ENCODE data around the gene TSHZ1.

TSHZ1 gene

DNA sequence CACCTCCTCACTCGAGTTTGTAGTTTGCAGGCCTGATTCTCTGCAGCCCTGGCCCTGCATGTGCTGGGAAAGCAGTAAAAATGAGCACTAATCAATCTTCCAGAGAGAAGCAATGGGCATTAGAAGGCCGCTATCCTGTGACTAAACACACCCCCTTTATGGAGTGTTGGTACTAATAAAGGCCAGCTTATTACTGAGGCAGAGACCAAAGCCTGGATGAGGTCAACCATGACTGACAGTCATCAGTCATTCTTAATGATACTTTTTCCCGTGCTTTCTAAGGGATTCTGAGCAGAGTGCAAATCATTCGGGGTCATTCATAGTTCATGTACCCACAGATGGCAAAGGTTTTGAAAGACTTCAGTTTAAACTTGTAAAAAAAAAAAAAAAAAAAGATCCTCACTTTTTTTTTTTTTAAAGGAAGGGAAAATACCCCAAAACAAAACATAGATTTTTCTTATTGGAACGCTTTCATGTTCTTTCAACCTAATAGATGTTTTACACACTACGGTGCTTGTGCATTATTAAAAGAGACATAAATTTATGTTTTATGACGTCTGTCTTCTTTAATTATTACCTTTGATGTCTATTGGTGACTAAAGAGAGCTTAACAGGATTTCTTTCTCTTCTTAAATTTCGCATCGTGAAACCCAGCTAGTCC, 13.2 kb downstream of the TSHZ1 start:
- no peak for DNase-seq

DNA sequence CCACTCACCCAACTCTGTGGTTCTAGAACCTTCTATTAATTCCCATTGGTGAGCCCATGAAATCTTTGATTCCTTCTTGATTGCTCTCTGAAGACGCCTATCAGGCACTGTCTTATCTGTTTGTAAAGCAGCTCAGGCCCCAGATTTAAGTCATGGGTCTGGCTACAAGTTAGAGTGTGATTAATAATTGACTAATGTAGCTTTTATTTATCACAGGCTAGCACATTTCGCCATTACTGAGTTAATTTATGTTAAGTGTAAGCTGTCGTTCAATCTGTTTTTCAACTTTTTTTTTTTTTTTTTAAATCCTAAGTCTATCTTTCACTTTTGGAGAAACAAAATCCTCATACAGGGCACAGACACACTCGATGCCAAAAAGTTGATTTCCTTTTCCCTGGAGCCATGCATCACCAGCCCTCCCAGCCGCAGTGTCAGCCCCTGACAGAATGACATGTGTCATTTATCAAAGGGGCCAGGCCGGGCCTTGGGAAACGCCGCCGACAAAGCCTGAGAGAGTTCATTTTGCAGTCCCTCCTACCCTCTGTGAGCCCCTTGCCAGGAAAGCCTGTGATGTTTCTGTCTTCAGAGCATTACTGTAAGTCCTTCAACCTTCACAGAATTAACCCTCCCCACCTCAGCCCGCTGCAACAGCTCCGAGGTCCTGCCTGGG, 15.8 kb downstream of the TSHZ1 start:
- no peak for DNase-seq

DNA sequence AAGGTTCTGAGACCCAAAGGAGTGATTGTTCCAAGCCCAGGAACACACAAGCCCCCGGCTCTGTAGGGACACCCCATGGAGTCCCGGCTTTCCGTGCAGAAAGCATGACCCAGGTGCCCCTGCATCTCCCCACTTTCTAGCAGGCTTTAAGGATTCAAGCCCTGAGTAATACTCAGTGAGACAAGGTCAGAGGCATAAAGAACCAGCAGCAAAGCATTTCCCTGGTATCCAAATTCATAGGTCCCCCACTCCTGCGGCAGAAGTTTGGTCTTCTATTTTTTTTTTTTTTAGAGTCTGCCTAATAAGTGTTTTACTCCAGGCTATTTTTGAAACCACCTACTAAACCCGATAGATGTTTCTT, 16.3 kb downstream of the TSHZ1 start:
- DNase-seq: no peak

DNA sequence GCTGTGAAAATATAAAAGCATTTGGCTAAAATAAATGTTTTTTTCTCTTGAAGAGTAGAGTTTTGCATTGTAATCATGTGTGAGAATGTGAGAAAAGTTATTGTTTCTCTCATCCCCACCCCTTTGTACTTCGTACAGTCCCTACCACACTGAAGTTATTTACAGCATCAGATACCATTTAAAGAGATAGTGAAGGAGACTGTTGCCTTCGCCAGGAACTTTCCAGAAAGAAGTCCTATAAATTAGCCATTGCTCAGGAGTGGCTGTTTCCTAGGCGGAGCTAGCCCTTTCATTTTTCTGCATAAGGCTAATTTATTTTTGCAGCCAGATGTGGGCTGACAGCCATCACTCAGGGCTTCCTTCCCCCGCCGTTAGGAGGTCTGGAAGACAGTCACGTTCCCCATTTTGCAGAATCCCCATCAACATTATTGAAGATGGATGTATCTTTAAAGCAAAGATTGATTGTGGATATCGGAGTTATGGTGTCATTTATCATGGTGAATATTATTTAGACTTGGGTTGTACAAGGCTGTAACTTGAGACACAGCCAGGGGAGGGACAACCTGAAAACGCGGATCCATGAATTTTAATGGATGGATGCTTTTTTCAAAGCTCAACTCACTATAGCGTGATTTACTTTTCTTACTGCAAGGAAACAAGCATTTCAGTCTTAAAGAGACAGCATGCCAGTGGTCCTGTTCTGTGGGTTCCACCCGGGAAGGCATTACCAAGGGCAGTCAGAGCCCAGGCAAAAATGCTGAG, 17.1 kb downstream of the TSHZ1 start:
- no peak for DNase-seq

DNA sequence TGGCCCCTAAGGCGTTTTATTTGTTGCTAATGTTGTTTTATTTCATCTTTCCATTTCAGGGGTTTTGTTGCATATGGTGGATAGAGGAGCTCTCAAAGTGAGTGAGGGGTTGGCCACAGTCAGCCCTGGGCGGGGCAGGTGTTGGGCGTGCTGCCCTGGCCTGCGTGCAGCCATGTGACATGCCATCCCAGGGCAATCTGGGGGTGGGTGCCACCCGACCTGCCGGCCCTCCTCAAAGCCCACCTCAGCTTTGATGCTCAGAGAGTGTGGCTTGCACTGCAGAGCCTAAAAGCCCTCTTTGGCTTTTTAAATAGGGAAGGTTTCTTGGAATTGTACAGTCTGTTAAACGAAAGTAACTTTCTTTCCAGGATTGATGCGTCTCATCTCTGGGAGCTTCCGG, 18.4 kb downstream of the TSHZ1 start:
- DNase-seq: no peak

DNA sequence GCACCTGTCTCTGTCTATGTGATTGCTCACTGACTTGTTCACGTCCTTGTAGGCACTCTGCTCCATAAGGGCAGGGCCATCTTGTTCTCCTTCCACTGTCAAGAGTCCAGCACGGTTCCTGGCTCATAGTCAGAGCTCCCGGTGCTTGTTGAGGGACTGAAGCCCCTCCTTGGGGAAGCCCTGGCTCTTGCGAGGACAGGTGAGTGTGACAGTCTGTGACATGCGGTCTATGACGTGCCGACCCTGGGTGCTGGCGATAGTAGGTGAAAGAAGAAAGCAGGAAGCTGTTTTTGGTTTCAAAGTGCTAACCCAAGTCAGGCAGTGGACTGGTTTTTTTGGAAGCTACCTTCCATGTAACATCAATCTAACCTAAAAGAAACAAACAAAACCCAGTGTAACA, 18.8 kb downstream of the TSHZ1 start:
- DNase-seq: no peak

DNA sequence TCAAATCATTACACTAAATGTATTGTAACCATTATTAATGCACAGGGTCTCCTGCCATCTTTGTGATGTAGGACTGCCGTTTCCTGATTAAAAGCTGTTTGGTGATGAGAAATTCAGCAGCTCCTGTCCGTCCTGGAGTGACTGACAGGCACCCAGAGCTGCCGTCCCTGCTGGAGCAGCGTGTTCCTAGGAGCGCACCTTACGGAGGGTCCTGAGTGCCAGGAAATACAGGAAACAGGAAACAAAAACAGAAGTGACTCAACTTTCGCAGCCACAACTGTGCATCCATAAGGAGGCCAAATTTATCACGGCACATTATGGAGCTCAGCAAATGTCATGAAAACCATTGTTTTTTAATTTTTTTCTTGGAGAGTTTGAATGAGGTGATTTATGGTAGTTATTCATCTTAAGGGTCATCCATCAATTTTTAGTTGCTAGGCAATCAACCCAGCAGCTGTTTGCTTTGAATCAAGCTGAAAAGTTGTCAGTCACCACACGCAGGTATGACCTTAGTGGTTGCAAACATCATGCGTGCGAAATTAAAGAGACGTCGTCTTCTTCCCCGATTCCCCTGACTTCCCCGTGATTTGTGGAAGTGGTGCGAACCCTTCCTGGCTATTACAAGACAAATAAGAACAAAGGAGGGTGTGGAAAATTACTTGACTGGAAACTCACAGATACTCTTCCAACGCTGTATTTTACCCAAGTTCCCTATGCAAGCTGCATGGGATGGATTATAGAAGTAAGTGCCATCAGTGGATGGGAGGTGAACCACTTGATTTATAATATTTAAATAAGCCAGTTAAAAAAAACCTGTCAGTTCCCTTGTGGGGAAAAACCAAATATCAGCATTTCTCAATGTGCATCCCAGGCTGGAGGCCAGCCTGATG, 19.8 kb downstream of the TSHZ1 start:
- DNase-seq: no peak

DNA sequence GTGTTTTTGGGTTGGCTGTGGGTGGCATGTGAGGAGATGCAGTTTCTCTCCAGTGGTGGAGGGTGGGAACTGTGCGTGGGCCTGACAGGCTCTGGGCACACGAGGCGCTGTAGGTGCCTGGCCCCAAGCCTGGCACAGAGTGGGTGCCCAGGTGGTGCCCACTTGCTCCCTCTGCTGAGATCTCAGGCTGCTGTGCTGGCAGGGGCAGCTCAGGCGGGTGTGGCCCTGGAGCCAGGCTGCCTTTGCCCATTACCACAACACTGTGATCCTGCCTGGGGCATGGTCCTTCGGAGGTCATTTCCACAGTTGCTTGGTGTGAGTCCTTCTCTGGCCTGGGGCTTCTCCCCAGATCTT, 20.4 kb downstream of the TSHZ1 start:
- DNase-seq: no peak

DNA sequence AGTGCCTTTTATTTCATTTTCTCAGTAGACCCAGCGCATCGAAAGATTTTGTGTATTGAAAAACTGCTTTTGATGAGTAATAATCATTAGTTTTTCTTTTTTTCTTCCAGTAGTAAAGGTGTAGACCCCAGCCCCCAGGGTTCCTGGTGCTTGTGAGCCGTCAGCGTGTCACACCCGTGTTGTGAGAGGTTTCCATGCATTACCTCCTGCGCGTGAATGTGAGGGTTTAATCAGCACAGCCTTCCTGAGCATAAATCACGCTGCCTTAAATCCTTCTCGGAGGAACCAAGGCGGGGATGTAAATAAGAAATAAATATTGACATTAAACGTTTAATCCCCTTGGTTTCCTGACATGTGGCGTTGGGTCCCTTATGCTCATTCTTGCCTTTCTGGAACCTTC, 24.3 kb downstream of the TSHZ1 start:
- DNase-seq: no peak

DNA sequence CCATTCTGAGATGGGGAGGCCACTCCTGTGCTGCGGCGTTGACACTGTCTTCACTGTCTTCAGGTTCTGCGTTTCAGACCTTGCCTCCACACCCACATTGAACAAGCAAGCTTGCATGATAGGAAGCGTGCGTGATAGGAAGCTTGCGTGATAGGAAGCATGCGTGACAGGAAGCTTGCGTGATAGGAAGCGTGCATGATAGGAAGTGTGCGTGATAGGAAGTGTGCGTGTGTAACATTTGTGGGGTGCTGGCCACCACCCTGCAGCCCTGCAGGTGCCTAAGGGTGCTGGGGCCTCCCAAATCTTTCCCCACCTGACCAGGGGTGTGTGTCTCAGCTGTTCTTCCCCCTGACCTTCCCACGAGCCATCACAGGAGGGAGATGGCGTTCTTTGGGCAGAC, 25.3 kb downstream of the TSHZ1 start:
- no peak for DNase-seq

DNA sequence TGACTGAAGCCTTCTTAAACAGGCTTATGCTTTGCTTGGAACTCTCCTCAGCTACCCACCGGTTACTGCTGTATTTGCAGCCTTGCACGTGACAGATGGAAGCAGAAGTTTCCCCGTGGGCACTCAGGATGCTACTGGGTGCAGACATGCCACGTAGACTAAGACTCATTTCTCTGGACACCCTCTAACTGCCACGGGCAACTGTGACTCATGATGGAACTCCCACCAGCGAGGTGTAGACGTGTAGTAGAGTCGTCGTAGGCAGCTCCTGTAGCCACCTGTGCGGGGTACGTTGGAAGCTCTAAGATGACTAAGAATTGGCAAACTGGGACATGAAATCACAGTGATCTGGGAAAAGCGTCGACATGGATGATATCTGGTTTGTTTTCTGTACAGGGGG, 27.5 kb downstream of the TSHZ1 start:
- no peak for DNase-seq

DNA sequence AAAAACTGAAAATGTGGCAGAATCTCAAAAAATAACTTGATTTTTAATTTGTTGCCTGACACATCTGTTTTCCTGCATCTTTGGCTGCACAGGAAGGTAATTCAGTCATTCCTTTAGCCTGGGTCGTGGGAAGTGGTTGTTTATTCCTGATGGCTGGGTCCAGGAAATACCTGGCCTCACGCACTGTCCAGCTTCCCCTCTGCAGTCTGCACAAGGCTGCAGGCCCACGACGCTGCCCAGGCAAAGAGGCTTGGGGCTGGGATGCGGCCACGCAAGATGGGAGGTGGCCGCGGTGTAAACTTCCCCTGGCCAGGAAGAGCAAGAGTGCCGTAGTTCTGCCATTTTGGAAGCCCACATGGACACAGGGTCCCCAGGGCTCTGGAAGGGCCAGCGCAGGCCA, 28.2 kb downstream of the TSHZ1 start:
- no peak for DNase-seq

DNA sequence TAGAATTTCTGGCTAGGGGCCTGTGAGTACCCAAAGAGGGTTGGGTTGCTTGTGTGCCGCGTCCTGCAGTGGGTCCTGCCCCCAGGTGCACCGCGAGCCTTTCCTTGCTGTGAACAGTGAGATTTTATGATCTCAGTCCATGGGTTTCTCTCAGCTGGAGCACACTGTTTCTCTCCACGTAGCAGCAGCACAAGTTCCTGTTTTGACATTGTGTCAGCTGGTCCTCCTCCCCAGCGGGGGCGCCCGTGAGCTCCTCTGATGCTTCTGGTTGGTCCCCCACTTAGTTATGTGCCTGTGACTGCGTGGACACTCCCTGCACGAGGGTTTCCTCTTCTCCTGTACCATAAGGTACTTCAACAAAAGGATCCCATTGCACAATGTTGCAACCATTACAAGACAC, 29.8 kb downstream of the TSHZ1 start:
- no peak for DNase-seq

DNA sequence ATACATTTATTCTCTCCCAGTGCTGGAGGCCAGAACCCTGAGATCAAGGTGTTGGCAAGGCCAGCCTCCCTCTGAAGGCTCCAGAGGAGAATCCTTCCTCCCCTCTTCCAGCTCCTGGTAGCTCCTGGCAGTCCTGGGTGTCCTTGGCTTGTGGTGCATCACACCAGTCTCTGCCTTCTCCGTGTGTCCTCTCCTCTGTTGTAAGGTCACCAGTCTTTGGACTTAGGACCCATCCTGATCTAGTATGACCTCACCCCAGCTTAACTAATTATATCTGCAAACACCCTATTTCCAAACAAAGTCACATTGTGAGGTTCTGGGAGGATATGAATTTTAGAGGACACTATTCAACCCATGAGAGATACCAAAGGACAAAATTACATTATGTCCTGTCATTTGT, 31.1 kb downstream of the TSHZ1 start:
- no peak for DNase-seq

DNA sequence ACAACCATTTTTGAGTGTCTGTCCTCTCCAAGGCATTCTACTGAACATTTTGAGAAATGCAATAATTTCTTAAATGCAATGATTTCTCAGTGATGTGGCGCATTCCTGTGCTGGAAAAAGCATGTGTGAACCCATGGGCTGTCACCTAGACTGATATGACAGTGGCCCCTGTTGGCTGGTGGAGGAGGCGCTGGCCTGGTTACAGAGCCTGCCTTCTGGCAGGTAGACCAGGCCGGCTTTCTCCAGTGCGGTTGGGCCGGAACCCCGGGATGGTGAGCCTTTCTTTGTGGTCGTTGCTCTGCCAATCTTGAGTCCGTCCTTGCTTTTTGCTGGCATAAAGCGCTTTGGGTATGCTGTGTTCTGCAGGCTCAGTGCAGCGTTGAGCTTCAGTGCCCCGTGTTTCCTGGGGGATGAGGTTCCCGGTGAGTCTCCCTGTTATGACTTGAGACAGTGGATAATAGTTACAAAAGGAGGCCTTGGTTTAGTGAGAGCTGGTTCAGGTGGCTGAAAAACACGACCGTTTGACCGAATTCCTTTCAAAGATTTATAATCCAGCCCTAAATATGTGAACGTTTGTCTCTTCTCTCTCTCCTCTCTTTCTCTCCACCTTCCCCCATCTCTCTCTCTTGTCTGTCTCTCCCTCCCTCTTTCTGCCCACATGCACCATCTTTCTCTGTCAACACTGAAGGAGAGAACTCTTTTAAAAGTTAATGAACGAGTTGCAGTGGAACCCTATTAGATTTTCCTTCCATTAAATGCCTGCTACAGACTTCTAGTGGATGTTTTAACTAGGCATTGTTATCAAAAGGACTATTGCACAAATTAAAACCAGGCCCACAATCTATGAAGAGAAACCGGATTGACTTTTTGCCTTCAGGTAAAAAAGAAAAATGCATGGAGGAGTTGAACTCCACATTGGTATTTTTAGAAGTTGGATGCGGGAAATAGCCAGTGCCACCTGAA, 34.0 kb downstream of the TSHZ1 start:
- no peak for DNase-seq

DNA sequence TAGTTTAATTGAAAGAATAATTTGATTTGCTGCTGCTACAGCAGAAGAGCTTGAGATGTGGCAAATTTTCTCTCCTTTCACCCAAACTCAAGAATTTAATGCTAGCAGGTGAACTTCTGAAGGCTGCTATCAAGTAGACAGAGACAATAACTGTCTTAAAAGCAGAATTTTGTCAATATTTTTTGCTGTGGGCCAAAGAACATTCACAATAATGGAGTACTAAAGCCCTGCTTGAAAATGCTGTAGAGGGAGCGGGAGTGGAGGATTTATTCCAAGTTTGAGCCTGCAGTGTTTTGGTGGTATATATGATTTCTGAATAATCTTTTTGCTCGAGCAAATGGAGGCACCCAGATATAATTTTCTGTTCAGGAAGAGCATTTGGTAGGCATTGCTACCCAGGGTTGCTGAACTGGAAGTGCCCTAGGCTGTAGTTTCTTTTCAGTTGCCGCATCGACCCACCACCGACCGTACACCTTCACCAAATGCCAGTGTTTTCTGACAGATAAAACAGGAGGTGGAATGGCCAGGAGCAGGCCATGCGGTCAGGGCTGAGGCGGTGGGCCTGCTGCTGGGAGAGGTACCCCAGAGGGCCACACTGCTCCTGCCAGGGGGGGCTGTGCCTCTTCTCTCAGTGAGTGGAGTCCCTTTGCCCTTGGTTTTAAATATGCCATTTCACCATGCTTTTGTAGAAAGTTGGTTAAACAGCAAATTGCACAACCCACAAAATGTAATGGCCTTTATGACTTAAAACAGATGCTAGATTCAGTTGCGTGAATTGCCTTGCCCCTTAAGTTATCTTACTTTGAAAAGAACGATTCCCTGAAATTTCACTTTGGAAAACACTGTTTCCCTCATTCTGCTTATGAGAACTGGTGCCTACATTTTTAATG, 36.4 kb downstream of the TSHZ1 start:
- no peak for DNase-seq

DNA sequence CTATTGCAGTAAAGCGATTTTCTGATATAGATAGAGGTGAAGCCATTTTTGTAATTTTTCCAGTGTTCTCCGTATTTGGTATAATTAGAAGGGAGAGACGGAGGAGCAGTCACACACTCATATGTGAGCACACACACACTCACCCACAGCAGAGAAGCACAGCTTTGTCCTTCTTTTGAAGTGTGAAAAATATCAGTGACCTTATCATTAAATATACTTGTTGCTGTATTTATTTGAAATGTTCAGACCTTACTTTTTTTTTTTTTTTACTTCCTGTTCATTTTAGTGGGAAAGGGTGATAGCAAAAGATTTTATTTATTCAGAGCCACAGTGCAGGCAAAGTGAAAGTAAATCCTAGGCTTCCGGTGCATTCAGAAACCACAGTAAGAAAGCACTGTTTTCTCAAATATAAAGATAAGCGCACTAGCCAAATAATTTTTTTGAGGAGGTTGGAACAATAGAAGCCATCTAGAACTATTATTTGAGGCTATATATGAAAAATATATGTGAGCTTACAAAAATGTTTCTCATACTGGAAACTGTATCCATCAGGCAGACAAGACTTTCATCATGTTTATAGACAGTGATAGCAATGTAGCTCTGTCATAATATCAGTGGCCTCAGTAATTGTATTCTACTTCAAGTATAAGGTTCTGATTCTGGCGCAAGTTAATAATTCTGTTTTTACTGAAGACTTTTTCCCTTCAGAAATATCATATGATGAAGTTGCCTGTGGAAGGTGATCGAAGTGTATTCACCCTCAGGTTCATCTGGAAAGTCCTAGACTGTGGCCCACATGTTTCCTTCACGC, 37.2 kb downstream of the TSHZ1 start:
- DNase-seq: no peak

DNA sequence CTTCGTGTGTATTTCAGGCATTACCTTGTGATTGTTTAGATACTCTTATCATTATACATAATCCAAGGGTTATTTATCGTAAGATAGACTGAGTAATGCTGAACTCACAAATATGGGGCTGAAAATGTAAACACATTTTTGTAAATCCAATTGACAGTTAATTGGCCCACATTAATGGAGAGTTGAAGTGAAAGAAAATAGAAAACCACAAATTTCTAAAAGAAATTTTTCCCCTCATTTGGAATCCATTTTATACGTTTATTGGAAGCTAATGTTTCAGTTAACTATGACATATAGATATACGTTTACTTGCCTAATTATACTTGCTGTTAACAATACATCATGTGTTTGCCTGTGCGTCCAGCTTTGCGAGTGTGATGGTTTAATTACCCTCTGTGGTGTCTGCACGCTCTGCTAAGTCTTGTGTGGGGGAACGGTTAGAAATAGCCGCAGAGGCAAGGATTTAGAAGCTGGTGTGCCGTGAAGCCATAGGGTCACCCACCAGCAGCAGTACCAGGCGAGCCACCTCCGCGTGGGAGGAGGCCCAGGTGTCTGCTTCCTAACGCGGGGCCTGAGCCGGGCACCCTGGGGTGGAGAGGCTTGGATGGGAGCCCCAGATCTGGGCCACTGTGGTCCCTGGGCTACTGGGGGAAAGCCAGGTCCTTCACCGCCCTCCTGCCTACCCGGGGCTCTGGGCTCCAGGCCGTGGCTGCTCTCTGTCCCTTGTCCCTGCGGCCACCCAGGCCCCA, 38.0 kb downstream of the TSHZ1 start:
- DNase-seq: no peak

DNA sequence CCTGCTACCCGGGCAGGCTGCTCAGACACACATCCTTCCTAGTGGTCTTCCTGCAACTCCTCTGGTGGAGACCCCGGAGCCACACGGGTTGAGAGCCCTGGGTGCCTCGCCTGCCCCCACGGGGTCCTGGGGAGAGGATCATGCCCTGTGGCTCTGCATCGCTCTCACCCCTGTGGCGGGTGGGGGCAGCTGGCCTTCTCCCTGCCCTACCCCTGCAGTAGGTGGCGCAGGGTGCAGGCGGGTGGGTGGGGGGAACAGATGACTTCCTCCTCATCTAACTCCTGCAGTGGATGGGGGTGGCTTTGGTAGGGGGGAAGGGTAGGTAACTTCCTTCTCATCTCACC, 38.5 kb downstream of the TSHZ1 start:
- DNase-seq: no peak

All from CD4-positive, alpha-beta T cell treated with Interleukin-15 for 1 hour (primary cell).